ENCODE measurements around the gene ACACB.

ACACB gene

GRCh38 chr12:109258201-109258600 lies 141.8 kb downstream of the ACACB start:
- DNase-seq (ENCODE audit: low read depth): no peak

GRCh38 chr12:109258607-109259544 lies 142.5 kb downstream of the ACACB start:
- no peak for DNase-seq (ENCODE audit: low read depth)

GRCh38 chr12:109259545-109259895 lies 143.1 kb downstream of the ACACB start:
- no peak for DNase-seq (ENCODE audit: low read depth)

GRCh38 chr12:109261087-109261486 lies 144.7 kb downstream of the ACACB start:
- no peak for DNase-seq (ENCODE audit: low read depth)

- no peak for DNase-seq (ENCODE audit: low read depth)
Measured at GRCh38 chr12:109261939-109262338, 145.6 kb downstream of the ACACB start.

- no peak for DNase-seq (ENCODE audit: low read depth)
Measured at GRCh38 chr12:109263439-109263838, 147.1 kb downstream of the ACACB start.

GRCh38 chr12:109264095-109264942 lies 147.9 kb downstream of the ACACB start:
- no peak for DNase-seq (ENCODE audit: low read depth)

- DNase-seq (ENCODE audit: low read depth): no peak
Measured at GRCh38 chr12:109264943-109265650, 148.7 kb downstream of the ACACB start.

- DNase-seq (ENCODE audit: low read depth): no peak
Measured at GRCh38 chr12:109266106-109266879, 149.9 kb downstream of the ACACB start.

- DNase-seq (ENCODE audit: low read depth): no peak
Measured at GRCh38 chr12:109267361-109267760, 151.0 kb downstream of the ACACB start.

- DNase-seq (ENCODE audit: low read depth): no peak
Measured at GRCh38 chr12:109268896-109269295, 152.5 kb downstream of the ACACB start.

- DNase-seq (ENCODE audit: low read depth): no peak
Measured at GRCh38 chr12:109269428-109269827, 153.0 kb downstream of the ACACB start.

- DNase-seq (ENCODE audit: low read depth): no peak
Measured at GRCh38 chr12:109270494-109270893, 154.1 kb downstream of the ACACB start.

GRCh38 chr12:109271418-109271817 lies 155.0 kb downstream of the ACACB start:
- no peak for DNase-seq (ENCODE audit: low read depth)

GRCh38 chr12:109273354-109273753 lies 157.0 kb downstream of the ACACB start:
- no peak for DNase-seq (ENCODE audit: low read depth)

GRCh38 chr12:109274381-109274780 lies 158.0 kb downstream of the ACACB start:
- no peak for DNase-seq (ENCODE audit: low read depth)

- no peak for DNase-seq (ENCODE audit: low read depth)
Measured at GRCh38 chr12:109275173-109275572, 158.8 kb downstream of the ACACB start.

GRCh38 chr12:109276160-109276559 lies 159.8 kb downstream of the ACACB start:
- no peak for DNase-seq (ENCODE audit: low read depth)

- no peak for DNase-seq (ENCODE audit: low read depth)
Measured at GRCh38 chr12:109277255-109277898, 161.0 kb downstream of the ACACB start.

GRCh38 chr12:109277899-109278762 lies 161.7 kb downstream of the ACACB start:
- DNase-seq (ENCODE audit: low read depth): no peak
